CD4-positive, alpha-beta memory T cell (primary cell): ENCODE measurements around the gene RBM28. TPM values are rescaled to one million over a fixed set of nuclear protein-coding genes. Genes with fewer than 3 reads are reported as not detected.

ENCODE experiments used
- CTCF ChIA-PET: fragments of 350-600 bp; sonication (Branson Sonifier 250); formaldehyde crosslinking; loops from one replicate; lab custom pipeline; 2021; ENCODE audit warnings: inconsistent platforms; ENCODE audit not compliant: partially characterized antibody; lab: Charles Lee
- POLR2A ChIA-PET: fragments of 350-600 bp; sonication (Branson Sonifier 250); formaldehyde crosslinking; loops from one replicate; lab custom pipeline; 2021; ENCODE audit not compliant: partially characterized antibody; lab: Charles Lee
- DNase-seq, 5 donors: peaks; one replicate each; pipeline versions ENCODE4 v3.0.0 to v3.0.0-alpha.2; 2020 to 2022; ENCODE audit warnings: mixed read lengths in 1 of 5
- H3K27ac ChIP-seq: one replicate; pipeline ENCODE4 v1.7.0; 2013; ENCODE audit warnings: low read depth, low read length
- H3K27me3 ChIP-seq: 2 replicates; pipeline ENCODE4 v1.7.0; 2013; ENCODE audit warnings: mild to moderate bottlenecking, low read length, moderate library complexity; ENCODE audit not compliant: insufficient read depth
- H3K36me3 ChIP-seq: 2 replicates; pipeline ENCODE4 v1.7.0; 2013; ENCODE audit warnings: mild to moderate bottlenecking, low read length, moderate library complexity; ENCODE audit not compliant: insufficient read depth
- H3K4me1 ChIP-seq: 2 replicates; pipeline ENCODE4 v1.7.0; 2013; ENCODE audit warnings: mild to moderate bottlenecking, low read length, moderate library complexity; ENCODE audit not compliant: insufficient read depth
- H3K4me3 ChIP-seq, 2 donors: one replicate each; pipeline ENCODE4 v1.7.0; 2013; ENCODE audit warnings: low read length in 2 of 2, mild to moderate bottlenecking in 1 of 2
- H3K9me3 ChIP-seq, 2 donors: one replicate each; pipeline ENCODE4 v1.7.0; 2013; ENCODE audit warnings: low read length in 2 of 2, control low read depth in 1 of 2; ENCODE audit not compliant: control insufficient read depth in 1 of 2
- H3K27ac Mint-ChIP-seq, 7 donors: one replicate each; pipeline ENCODE4 v1.8.0; 2020 to 2021; ENCODE audit warnings: mixed read lengths in 7 of 7, mild to moderate bottlenecking in 6 of 7, inconsistent platforms in 3 of 7, moderate library complexity in 3 of 7
- H3K27me3 Mint-ChIP-seq, 2 donors: one replicate each; pipeline ENCODE4 v1.8.0; 2020 to 2021; ENCODE audit warnings: mixed read lengths in 2 of 2
- H3K36me3 Mint-ChIP-seq, 2 donors: one replicate each; pipeline ENCODE4 v1.8.0; 2020 to 2021; ENCODE audit warnings: mixed read lengths in 2 of 2, inconsistent platforms in 1 of 2, mild to moderate bottlenecking in 1 of 2
- H3K4me1 Mint-ChIP-seq, 4 donors: one replicate each; pipeline ENCODE4 v1.8.0; 2020 to 2021; ENCODE audit warnings: mixed read lengths in 4 of 4, mild to moderate bottlenecking in 1 of 4
- H3K4me3 Mint-ChIP-seq, 8 donors: one replicate each; pipeline ENCODE4 v1.8.0; 2020 to 2021; ENCODE audit warnings: mixed read lengths in 8 of 8, mild to moderate bottlenecking in 7 of 8, moderate library complexity in 6 of 8, inconsistent platforms in 3 of 8
- H3K9me3 Mint-ChIP-seq, 8 donors: one replicate each; pipeline ENCODE4 v1.8.0; 2020 to 2021; ENCODE audit warnings: mixed read lengths in 8 of 8, mild to moderate bottlenecking in 5 of 8, inconsistent platforms in 3 of 8, moderate library complexity in 1 of 8
- intact Hi-C: fragments of 100-400 bp; cut with micrococcal nuclease; formaldehyde crosslinking; loops from one replicate; pipeline ENCODE4 v1.15.1; 2023
- polyA plus RNA-seq, 2 donors: library from polyadenylated mRNA; unstranded; fragments of 300-500 nt; fragmentation: Illumina TruSeq; gene quantifications; one replicate each; pipeline ENCODE4 v1.2.3, GENCODE V29; 2021
- total RNA-seq, 2 experiments: library from RNA; stranded (reverse); gene quantifications; one replicate each; pipeline ENCODE4 v1.2.3, GENCODE V29; 2021

RBM28 gene
- total and polyA plus RNA-seq, 4 experiments from 2014 or later: 2.4 to 48.3 (median 26.6) TPM

DNA sequence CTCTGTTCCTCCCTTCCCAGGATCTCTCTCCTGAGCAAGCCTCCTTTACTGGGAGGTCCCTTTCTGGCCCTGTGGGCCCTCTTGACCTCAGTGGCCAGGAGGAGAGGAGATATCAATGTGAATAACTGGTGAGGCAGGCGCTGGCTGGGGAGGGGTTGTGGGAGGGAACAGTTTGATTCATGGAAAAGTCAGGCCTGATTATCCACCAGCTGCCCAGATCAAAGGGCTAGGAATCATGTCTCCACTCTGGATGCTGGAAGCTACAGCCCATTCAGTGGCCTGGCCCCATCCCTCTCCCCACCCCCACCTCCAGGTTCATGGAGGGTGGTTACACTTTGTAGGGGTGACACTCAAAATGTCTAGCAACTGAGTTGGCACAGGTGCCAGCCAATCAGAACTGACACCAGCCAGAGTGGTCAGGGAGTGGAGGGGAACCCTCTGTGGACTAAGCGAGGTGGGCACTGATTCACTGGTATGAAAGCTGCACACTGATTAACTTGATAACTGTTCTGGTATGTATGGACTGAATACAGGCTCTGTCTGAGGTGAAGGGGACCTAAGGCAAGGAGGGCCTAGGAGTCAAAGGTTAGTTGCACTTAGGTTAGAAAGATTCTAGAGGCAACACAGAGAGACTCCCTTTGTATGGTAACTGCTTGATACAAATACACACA, 13.0 kb upstream of the RBM28 start:
- intact Hi-C loops: no loop called here
- Mint-ChIP-seq H3K36me3 (no peaks in the 10 kb centered on the region), H3K9me3 (no peaks in the 10 kb centered on the region), H3K27ac (no peak overlapping the region), H3K27me3 (peaks cover 14 to 19% of the 10 kb centered on the region in 2 donors), H3K4me3 (no peak overlapping the region), H3K4me1 (peaks cover 2 to 18% (median 8%) of the 10 kb centered on the region in 4 donors)
- Histone ChIP-seq H3K27me3 (peaks cover 7% of the 10 kb centered on the region), H3K4me3 (no peak overlapping the region), H3K9me3 (no peaks in the 10 kb centered on the region), H3K36me3 (no peaks in the 10 kb centered on the region), H3K4me1 (peaks cover 8% of the 10 kb centered on the region), H3K27ac (no peak overlapping the region)
- ChIA-PET POLR2A (interaction anchor here (1.1 kb wide), 1 partner anchor 13 kb away, joined by 4 read pairs; the partner anchor contains the start of gene RBM28), CTCF (interaction anchor here (1.2 to 2.8 kb wide), 4 partner anchors 10 to 70 kb away, joined by 3 to 12 read pairs (median 6); no protein-coding TSS in a partner anchor)
- DNase-seq: no peak

- no peak overlapping the region for H3K27ac Mint-ChIP-seq
- peaks cover 16 to 24% of the 10 kb centered on the region in 2 donors for H3K27me3 Mint-ChIP-seq
- Histone ChIP-seq H3K9me3 (no peaks in the 10 kb centered on the region), H3K27me3 (peaks cover 7% of the 10 kb centered on the region), H3K4me3 (no peak overlapping the region), H3K4me1 (no peaks in the 10 kb centered on the region), H3K27ac (no peak overlapping the region), H3K36me3 (no peaks in the 10 kb centered on the region)
- CTCF ChIA-PET: interaction anchor here (0.9 to 1.1 kb wide), 2 partner anchors 33 to 34 kb away, joined by 5 to 6 read pairs; no protein-coding TSS in a partner anchor
- no peaks in the 10 kb centered on the region for H3K9me3 Mint-ChIP-seq
- peak overlapping the region in 2 of 8 donors; percentile 11 to 66 for H3K4me3 Mint-ChIP-seq
- POLR2A ChIA-PET: no interaction called here
- intact Hi-C loops: no loop called here
- H3K4me1 Mint-ChIP-seq: peaks cover 0 to 10% (median 2%) of the 10 kb centered on the region in 4 donors
- no peak for DNase-seq
- H3K36me3 Mint-ChIP-seq: no peaks in the 10 kb centered on the region
Observed at GRCh38 chr7:128353610-128354009, 9.9 kb upstream of the RBM28 start.

GRCh38 chr7:128353189-128353588, 9.5 kb upstream of the RBM28 start:
- Histone ChIP-seq H3K27me3 (peaks cover 7% of the 10 kb centered on the region), H3K36me3 (no peaks in the 10 kb centered on the region), H3K4me1 (no peaks in the 10 kb centered on the region), H3K4me3 (no peak overlapping the region), H3K9me3 (no peaks in the 10 kb centered on the region), H3K27ac (no peak overlapping the region)
- Mint-ChIP-seq H3K36me3 (no peaks in the 10 kb centered on the region), H3K27ac (peak overlapping the region in 2 of 7 donors; percentile 4 to 32), H3K4me3 (peak overlapping the region in 6 of 8 donors; percentile 11 to 66 (median 58)), H3K9me3 (no peaks in the 10 kb centered on the region), H3K27me3 (peaks cover 13 to 21% of the 10 kb centered on the region in 2 donors), H3K4me1 (peaks cover 0 to 10% (median 2%) of the 10 kb centered on the region in 4 donors)
- DNase-seq: no peak
- intact Hi-C loops: no loop called here
- ChIA-PET CTCF (interaction anchor here (0.8 to 1.1 kb wide), 3 partner anchors 9 to 108 kb away, joined by 3 to 6 read pairs (median 4); partner anchors contain the start of gene RBM28), POLR2A (no interaction called here)

DNA sequence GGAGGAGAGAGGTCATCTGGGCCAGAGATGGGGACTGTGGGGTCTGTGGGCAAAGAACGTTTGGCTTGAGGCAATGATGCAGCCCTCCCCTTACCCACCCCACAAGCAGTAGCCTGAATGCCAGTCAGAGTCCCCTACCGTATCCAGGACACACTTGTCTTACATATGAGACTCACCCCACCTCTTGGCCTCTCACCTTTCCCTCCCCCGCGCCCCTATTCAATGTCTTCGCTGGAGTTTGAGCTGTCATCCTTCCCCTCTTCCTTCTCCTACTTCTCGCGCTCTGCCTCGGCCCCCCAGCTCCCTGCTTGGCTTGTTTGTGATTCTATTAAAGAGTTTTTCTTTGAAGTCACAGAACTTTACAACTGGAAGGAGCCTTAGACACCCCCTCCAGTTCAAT, 8.9 kb upstream of the RBM28 start:
- Histone ChIP-seq H3K4me3 (no peak overlapping the region), H3K4me1 (no peaks in the 10 kb centered on the region), H3K27me3 (peaks cover 7% of the 10 kb centered on the region), H3K36me3 (no peaks in the 10 kb centered on the region), H3K9me3 (no peaks in the 10 kb centered on the region), H3K27ac (no peak overlapping the region)
- H3K4me1 Mint-ChIP-seq: peaks cover 0 to 10% (median 2%) of the 10 kb centered on the region in 4 donors
- intact Hi-C loops: no loop called here
- no peaks in the 10 kb centered on the region for H3K9me3 Mint-ChIP-seq
- POLR2A ChIA-PET: no interaction called here
- no peaks in the 10 kb centered on the region for H3K36me3 Mint-ChIP-seq
- peaks cover 14 to 21% of the 10 kb centered on the region in 2 donors for H3K27me3 Mint-ChIP-seq
- H3K4me3 Mint-ChIP-seq: peak overlapping the region in 7 of 8 donors; percentile 22 to 66 (median 58)
- CTCF ChIA-PET: interaction anchor here (0.8 to 1.1 kb wide), 3 partner anchors 9 to 109 kb away, joined by 3 to 6 read pairs (median 4); partner anchors contain the start of gene RBM28
- peak overlapping the region in 1 of 7 donors; percentile 4 for H3K27ac Mint-ChIP-seq
- DNase-seq: no peak

DNA sequence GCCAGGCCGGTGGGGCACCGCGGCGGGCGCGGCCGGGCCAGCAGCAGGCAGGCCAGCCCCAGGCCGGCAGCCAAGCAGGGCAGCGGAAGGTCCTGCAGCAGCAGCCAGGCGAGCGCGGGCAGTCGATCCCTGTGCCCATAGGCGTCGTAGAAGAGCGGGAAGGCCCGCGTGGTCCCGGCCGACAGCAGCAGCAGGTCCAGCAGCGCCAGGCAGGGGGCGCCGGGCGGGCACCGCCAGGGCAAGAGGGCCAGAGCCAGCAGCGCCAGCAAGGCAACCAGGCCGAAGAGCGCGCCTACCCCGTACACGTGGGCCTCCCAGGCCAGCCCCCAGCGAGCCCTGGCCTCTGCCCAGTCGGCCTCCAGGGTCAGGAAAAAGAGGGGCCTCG, 8.4 kb upstream of the RBM28 start:
- Mint-ChIP-seq H3K36me3 (no peaks in the 10 kb centered on the region), H3K4me3 (no peak overlapping the region), H3K27me3 (peaks cover 17 to 21% of the 10 kb centered on the region in 2 donors), H3K27ac (no peak overlapping the region), H3K4me1 (peaks cover 0 to 10% (median 2%) of the 10 kb centered on the region in 4 donors), H3K9me3 (no peaks in the 10 kb centered on the region)
- intact Hi-C loops: no loop called here
- Histone ChIP-seq H3K27ac (no peak overlapping the region), H3K36me3 (no peaks in the 10 kb centered on the region), H3K27me3 (peaks cover 7% of the 10 kb centered on the region), H3K4me1 (no peaks in the 10 kb centered on the region), H3K4me3 (no peak overlapping the region), H3K9me3 (no peaks in the 10 kb centered on the region)
- ChIA-PET POLR2A (interaction anchor here (1.1 kb wide), 1 partner anchor 58 kb away, joined by 3 read pairs; the partner anchor contains the start of gene IMPDH1), CTCF (interaction anchor here (0.9 kb wide), 1 partner anchor 8 kb away, joined by 4 read pairs; the partner anchor contains the start of gene RBM28)
- DNase-seq: peak in 3 of 5 donors; percentile 11 to 20 (median 12)

GRCh38 chr7:128351296-128352152, 7.8 kb upstream of the RBM28 start:
- CTCF ChIA-PET: no interaction called here
- Mint-ChIP-seq H3K27me3 (peaks cover 17 to 21% of the 10 kb centered on the region in 2 donors), H3K4me1 (peaks cover 0 to 10% (median 2%) of the 10 kb centered on the region in 4 donors), H3K36me3 (no peaks in the 10 kb centered on the region), H3K9me3 (no peaks in the 10 kb centered on the region), H3K4me3 (peak overlapping the region in 3 of 8 donors; percentile 55 to 73 (median 60)), H3K27ac (no peak overlapping the region)
- intact Hi-C loops: no loop called here
- H3K27me3 ChIP-seq: peaks cover 7% of the 10 kb centered on the region
- H3K4me1 ChIP-seq: no peaks in the 10 kb centered on the region
- no peak overlapping the region for H3K4me3 ChIP-seq
- H3K27ac ChIP-seq: no peak overlapping the region
- no peaks in the 10 kb centered on the region for H3K9me3 ChIP-seq
- POLR2A ChIA-PET: interaction anchor here (1.1 kb wide), 1 partner anchor 58 kb away, joined by 3 read pairs; the partner anchor contains the start of gene IMPDH1
- peak; percentile 14 to 39 (median 17) for DNase-seq
- H3K36me3 ChIP-seq: no peaks in the 10 kb centered on the region
